MCF 10A (cell line): ENCODE measurements around the gene C11orf24. TPM values are rescaled to one million over a fixed set of nuclear protein-coding genes. Genes with fewer than 3 reads are reported as not detected.

ENCODE experiments used
- BruUV-seq: library from RNA; stranded (reverse); fragments of 400-500 nt; replicated peaks from 2 replicates; lab custom pipeline; 2021; lab: Mats Ljungman, UMichigan
- CTCF ChIA-PET: fragments of 300-600 bp; sonication (Branson Sonifier 250); formaldehyde crosslinking; extraction: SDS; loops from one replicate; lab custom pipeline; 2021; ENCODE audit warnings: antibody characterized with exemption, inconsistent platforms; lab: Yijun Ruan, JAX
- POLR2A ChIA-PET: fragments of 300-600, 350-650 bp; sonication (Branson Sonifier 250); formaldehyde crosslinking; extraction: SDS; loops from one replicate; lab custom pipeline; 2020; ENCODE audit warnings: antibody characterized with exemption, inconsistent platforms; lab: Yijun Ruan, JAX
- DNase-seq: peaks from one replicate; pipeline ENCODE4 v3.0.0-alpha.2; 2018; ENCODE audit not compliant: unreplicated experiment
- H3K27ac Mint-ChIP-seq: one replicate; pipeline ENCODE4 v1.8.0; 2022; ENCODE audit warnings: mild to moderate bottlenecking, low read depth, mixed read lengths; ENCODE audit not compliant: unreplicated experiment
- H3K27me3 Mint-ChIP-seq: one replicate; pipeline ENCODE4 v1.8.0; 2022; ENCODE audit warnings: mixed read lengths; ENCODE audit not compliant: insufficient read depth, unreplicated experiment
- H3K36me3 Mint-ChIP-seq: one replicate; pipeline ENCODE4 v1.8.0; 2022; ENCODE audit warnings: mild to moderate bottlenecking, moderate library complexity, mixed read lengths; ENCODE audit not compliant: insufficient read depth, unreplicated experiment
- H3K4me1 Mint-ChIP-seq: one replicate; pipeline ENCODE4 v1.8.0; 2022; ENCODE audit warnings: mixed read lengths; ENCODE audit not compliant: insufficient read depth, unreplicated experiment
- H3K4me3 Mint-ChIP-seq: one replicate; pipeline ENCODE4 v1.8.0; 2022; ENCODE audit warnings: mild to moderate bottlenecking, moderate library complexity, mixed read lengths; ENCODE audit not compliant: unreplicated experiment
- H3K9me3 Mint-ChIP-seq: one replicate; pipeline ENCODE4 v1.8.0; 2022; ENCODE audit warnings: mixed read lengths; ENCODE audit not compliant: unreplicated experiment
- intact Hi-C: fragments of 100-400 bp; cut with micrococcal nuclease; formaldehyde crosslinking; loops from 2 replicates; pipeline ENCODE4 v1.14.1; 2022
- total RNA-seq: library from RNA; stranded (reverse); gene quantifications from 2 replicates; pipeline ENCODE4 v1.2.3, GENCODE V29; 2022
- TF ChIP-seq, protein P1 (sequence below): fragments of 200-600 bp; IDR thresholded peaks from one replicate; pipeline ENCODE4 v1.8.0; 2022; ENCODE audit warnings: antibody characterized with exemption, mild to moderate bottlenecking; ENCODE audit not compliant: unreplicated experiment

The C11orf24 gene
- total RNA-seq, 1 experiment from 2014 or later: 69.2 TPM

DNA sequence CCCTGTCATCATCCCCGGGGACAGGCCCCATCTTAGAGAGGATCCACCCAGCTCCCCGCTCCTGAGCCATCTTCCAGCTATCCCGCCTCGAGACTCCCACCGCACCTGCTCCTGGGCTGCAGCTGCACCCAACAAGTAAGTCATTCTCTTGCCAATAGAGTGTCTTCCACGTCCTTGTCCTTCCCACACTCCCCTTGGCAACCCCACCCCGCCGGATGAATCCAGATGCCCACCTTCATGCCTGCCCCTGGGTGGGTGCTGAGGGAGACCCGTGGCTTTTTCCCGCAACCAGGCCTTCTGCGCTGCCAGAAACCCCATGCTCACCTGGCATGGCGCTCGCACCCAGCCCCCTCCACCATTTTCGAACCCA is 11.1 kb upstream of the C11orf24 start:
- Mint-ChIP-seq H3K27ac (peak overlapping the region; percentile 83), H3K4me3 (no peak overlapping the region), H3K27me3 (no peaks in the 10 kb centered on the region), H3K36me3 (no peaks in the 10 kb centered on the region), H3K4me1 (peaks cover 22% of the 10 kb centered on the region), H3K9me3 (no peaks in the 10 kb centered on the region)
- BruUV-seq: no TSS peak
- ChIA-PET POLR2A (interaction anchor here (0.7 to 4.8 kb wide), 6 partner anchors 11 to 1256 kb away, joined by 3 to 28 read pairs (median 4); partner anchors contain the start of gene C11orf24), CTCF (interaction anchor here (0.6 to 1.7 kb wide), 4 partner anchors 9 to 127 kb away, joined by 3 to 7 read pairs (median 4); no protein-coding TSS in a partner anchor)
- TF ChIP-seq, protein P1, sequence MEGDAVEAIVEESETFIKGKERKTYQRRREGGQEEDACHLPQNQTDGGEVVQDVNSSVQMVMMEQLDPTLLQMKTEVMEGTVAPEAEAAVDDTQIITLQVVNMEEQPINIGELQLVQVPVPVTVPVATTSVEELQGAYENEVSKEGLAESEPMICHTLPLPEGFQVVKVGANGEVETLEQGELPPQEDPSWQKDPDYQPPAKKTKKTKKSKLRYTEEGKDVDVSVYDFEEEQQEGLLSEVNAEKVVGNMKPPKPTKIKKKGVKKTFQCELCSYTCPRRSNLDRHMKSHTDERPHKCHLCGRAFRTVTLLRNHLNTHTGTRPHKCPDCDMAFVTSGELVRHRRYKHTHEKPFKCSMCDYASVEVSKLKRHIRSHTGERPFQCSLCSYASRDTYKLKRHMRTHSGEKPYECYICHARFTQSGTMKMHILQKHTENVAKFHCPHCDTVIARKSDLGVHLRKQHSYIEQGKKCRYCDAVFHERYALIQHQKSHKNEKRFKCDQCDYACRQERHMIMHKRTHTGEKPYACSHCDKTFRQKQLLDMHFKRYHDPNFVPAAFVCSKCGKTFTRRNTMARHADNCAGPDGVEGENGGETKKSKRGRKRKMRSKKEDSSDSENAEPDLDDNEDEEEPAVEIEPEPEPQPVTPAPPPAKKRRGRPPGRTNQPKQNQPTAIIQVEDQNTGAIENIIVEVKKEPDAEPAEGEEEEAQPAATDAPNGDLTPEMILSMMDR: no peak
- DNase-seq: no peak
- intact Hi-C loops: no loop called here

DNA sequence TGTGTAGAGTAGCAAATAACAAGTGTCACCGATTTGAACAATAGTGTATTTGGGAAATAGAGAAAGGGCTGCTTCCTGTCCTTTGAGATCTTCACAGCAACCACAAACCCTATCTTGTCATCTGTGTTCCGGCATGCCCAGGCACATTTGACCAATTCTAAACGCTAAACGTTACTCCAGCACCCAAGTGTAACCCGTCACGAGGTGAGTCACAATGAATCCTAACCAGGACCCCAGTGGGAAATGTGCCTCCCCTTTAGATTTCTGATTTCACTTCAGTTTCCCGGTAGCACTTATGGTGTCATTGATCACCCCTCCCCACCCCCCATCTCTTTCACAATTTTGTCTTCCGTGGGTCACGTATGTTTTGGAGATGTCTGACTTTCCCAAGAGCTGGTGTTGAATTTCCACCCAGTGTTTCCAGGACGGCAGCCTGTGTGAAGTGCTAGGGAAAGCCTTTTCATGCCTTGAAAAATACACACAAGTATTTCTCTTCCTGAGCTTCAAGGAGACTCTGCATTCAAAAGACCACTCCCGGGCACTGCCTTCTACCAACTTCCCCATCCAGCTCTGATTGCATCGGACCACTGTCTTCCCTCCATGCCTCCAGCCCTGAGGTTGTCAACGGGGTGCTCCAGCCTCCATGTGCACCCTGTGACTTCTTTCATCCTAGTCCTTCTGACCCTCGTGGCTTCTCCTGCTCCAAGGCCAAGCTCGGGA is 10.5 kb upstream of the C11orf24 start:
- intact Hi-C loops: no loop called here
- Mint-ChIP-seq H3K4me1 (peaks cover 22% of the 10 kb centered on the region), H3K9me3 (no peaks in the 10 kb centered on the region), H3K27ac (peak overlapping the region; percentile 83), H3K4me3 (peak overlapping the region; percentile 8), H3K27me3 (no peaks in the 10 kb centered on the region), H3K36me3 (no peaks in the 10 kb centered on the region)
- TF ChIP-seq, protein P1: no peak
- ChIA-PET POLR2A (interaction anchor here (0.7 to 4.8 kb wide), 8 partner anchors 10 to 1257 kb away, joined by 3 to 28 read pairs (median 4); partner anchors contain the start of gene C11orf24), CTCF (interaction anchor here (0.6 to 1.7 kb wide), 4 partner anchors 10 to 128 kb away, joined by 3 to 7 read pairs (median 4); no protein-coding TSS in a partner anchor)
- peak; percentile 39 for DNase-seq
- no TSS peak for BruUV-seq

DNA sequence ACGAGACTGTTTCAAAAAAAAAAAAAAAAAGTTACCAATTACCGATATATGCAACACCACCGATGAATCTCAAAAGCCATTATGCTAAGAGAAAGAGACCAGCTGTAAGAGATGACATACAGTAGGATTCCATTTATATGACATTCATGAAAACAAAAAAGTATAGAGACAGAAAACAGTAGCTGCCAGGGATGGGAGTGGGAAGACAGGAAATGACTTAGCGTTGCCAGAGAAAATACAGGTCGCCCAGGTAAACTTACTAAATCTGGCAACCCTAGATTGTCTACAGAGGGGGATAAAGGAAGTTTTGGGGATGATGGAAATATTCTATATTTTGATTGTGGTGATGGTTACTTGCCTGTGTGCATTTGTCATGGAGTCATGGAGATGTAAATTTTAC is 7.9 kb upstream of the C11orf24 start:
- Mint-ChIP-seq H3K4me1 (peaks cover 29% of the 10 kb centered on the region), H3K27me3 (no peaks in the 10 kb centered on the region), H3K36me3 (no peaks in the 10 kb centered on the region), H3K9me3 (no peaks in the 10 kb centered on the region), H3K4me3 (no peak overlapping the region), H3K27ac (no peak overlapping the region)
- BruUV-seq: no TSS peak
- POLR2A ChIA-PET: interaction anchor here (4.8 kb wide), 1 partner anchor 8 kb away, joined by 28 read pairs; the partner anchor contains the start of gene C11orf24
- TF ChIP-seq, protein P1: no peak
- DNase-seq: no peak
- intact Hi-C loops: no loop called here
- CTCF ChIA-PET: interaction anchor here (1.0 to 1.3 kb wide), 3 partner anchors 17 to 22 kb away, joined by 3 to 5 read pairs (median 5); no protein-coding TSS in a partner anchor

DNA sequence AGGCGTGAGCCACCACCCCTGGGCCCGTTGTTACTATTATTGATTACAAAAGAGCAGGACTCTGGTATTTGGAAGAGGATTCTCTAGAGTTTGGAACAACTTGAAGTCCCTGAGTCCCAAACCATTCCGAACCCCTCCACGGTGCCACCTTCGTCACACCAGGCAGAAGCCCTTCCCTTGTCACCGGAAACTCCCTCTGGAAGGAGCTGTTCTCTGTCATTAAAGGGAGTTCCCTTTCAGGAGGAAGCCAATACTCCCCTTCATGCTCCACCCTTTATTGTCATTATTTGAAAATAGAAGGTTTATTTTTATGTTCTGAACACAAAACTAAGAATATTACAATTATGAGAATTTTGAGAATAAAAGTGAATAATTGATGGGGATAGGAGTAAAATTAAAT is 5.1 kb upstream of the C11orf24 start:
- peaks cover 15% of the 10 kb centered on the region for H3K4me1 Mint-ChIP-seq
- BruUV-seq: no TSS peak
- H3K9me3 Mint-ChIP-seq: no peaks in the 10 kb centered on the region
- no peak overlapping the region for H3K4me3 Mint-ChIP-seq
- POLR2A ChIA-PET: interaction anchor here (0.6 kb wide), 1 partner anchor 38 kb away, joined by 3 read pairs; no protein-coding TSS in a partner anchor
- no peak for DNase-seq
- CTCF ChIA-PET: interaction anchor here (0.9 to 1.6 kb wide), 2 partner anchors 19 to 22 kb away, joined by 3 to 4 read pairs; no protein-coding TSS in a partner anchor
- H3K36me3 Mint-ChIP-seq: no peaks in the 10 kb centered on the region
- TF ChIP-seq, protein P1: no peak
- H3K27ac Mint-ChIP-seq: no peak overlapping the region
- no peaks in the 10 kb centered on the region for H3K27me3 Mint-ChIP-seq
- intact Hi-C loops: no loop called here
